NCI-H524 (cell line): ENCODE results near the gene RABGAP1L.
"Not testable (repeated sequence)": the region's sequence is repeated elsewhere in the genome, so short reads cannot be mapped to it uniquely, and the experiment has no call there.

ENCODE experiments used
- DNase-seq, 2 experiments: peaks; one replicate each; lab custom pipeline; 2025; lab: John Stamatoyannopoulos, UW

RABGAP1L gene

DNA sequence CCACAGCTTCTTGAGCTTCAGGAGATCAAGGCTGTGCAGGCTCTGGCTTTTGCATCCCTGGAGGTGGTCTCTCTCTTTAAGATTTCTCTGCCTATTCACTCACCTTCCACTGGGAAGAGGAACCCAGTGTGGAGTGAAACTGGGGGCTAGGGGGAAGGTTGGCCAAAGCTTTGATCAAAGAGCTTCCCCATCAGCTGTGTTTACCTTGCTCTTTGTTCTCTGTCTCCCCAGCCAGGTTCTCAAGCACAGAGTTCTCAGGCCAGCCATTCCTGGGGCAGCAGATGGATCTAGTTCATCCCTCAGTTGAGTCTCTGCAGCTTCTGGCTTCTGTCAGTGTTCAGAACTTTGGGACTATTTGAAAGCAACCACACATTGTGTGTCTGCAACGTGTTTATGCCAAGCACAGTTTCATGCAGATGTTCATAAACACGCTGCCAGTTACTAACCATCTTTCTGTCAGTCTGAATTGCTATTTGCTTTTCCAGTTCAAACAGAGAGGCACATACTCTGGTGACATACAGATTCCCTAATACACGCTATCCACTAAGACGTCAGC is 881.1 kb downstream of the RABGAP1L start:
- DNase-seq = no peak

- DNase-seq = no peak
These were observed 883.3 kb downstream of the RABGAP1L start for GRCh38 chr1:175042650-175043049.

DNA sequence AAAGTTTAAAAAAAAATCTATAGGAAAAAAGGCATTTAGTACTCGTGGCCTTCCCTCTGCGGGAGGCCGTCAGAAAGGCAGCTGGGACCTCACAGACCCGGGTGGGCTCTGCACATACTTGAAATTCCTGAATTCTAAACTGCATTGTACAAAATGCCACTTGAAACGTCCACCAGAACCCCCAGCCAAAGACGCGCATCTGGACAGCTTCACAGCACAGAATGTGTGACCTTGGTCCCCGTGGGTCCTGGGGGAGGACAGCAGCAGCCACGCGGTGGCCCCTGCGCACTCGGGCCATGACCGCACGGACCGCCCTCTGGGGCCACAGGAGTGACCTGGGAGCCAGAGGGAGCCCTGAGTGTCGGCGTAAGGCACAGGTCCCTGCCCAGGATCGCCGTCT is 884.5 kb downstream of the RABGAP1L start:
- DNase-seq = no peak

GRCh38 chr1:175044591-175044990 is 885.3 kb downstream of the RABGAP1L start:
- not testable (repeated sequence) for DNase-seq
